ENCODE results near the gene WDR83. TPM values are rescaled to one million over a fixed set of nuclear protein-coding genes. Genes with fewer than 3 reads are reported as not detected.

Gene WDR83
- total and polyA plus RNA-seq, 2 experiments from 2014 or later: 12.5 to 18.5 TPM

DNA sequence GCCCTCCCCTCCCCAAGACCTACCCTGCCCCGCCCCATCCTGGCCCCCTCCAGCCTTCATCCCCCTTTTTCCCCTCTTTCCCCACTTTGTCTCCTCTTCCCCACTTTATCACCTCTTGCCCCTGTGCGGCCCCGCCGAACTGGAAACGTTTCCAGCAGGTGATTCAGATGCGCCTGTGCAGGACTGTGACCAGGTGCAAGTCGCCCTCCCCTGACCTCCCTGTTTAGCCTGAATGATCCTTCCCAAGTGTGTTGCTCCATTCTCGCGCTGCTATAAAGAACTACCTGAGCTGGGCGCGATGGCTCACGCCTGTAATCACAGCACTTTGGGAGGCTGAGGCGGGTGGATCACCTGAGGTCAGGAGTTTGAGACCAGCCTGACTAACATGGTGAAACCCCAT is 30.0 kb upstream of the WDR83 start (continued):
- TF ChIP-seq, protein P1, sequence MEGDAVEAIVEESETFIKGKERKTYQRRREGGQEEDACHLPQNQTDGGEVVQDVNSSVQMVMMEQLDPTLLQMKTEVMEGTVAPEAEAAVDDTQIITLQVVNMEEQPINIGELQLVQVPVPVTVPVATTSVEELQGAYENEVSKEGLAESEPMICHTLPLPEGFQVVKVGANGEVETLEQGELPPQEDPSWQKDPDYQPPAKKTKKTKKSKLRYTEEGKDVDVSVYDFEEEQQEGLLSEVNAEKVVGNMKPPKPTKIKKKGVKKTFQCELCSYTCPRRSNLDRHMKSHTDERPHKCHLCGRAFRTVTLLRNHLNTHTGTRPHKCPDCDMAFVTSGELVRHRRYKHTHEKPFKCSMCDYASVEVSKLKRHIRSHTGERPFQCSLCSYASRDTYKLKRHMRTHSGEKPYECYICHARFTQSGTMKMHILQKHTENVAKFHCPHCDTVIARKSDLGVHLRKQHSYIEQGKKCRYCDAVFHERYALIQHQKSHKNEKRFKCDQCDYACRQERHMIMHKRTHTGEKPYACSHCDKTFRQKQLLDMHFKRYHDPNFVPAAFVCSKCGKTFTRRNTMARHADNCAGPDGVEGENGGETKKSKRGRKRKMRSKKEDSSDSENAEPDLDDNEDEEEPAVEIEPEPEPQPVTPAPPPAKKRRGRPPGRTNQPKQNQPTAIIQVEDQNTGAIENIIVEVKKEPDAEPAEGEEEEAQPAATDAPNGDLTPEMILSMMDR (conservative IDR thresholded peaks at IDR 0.05; ENCODE audit: low read depth in 2 of 2): no peak
- no peak for TF ChIP-seq STAT1 (IDR thresholded peaks at IDR 0.05; ENCODE audit: unreplicated experiment)

- H4K20me1 ChIP-seq (replicated peaks; ENCODE audit: insufficient read depth): no peaks in the 10 kb centered on the region
- peaks cover 2% of the 10 kb centered on the region; the same call in 2 of the 3 replicates for H3K9me3 Mint-ChIP-seq
- H3F3A ChIP-seq (replicated peaks; ENCODE audit: low read depth): 0 out of 2 replicates have a peak, but pooled peaks cover 5% of the 10 kb centered on the region
- no peaks in the 10 kb centered on the region for H3K4me1 ChIP-seq (ENCODE audit: insufficient read depth)
- H2AFZ ChIP-seq: no peak overlapping the region
- no peaks in the 10 kb centered on the region for H3K79me2 ChIP-seq (replicated peaks; ENCODE audit: insufficient read depth)
- no peak overlapping the region for H3K4me3 Mint-ChIP-seq
- no peaks in the 10 kb centered on the region; the same call in 2 of the 3 replicates for H3K4me1 Mint-ChIP-seq
- H3K36me3 ChIP-seq (ENCODE audit: insufficient read depth): no peaks in the 10 kb centered on the region
- H3K4me3 ChIP-seq: no peak overlapping the region
- DNase-seq (ENCODE audit: low spot score) (no peak), ATAC-seq (no peak)
- no peaks in the 10 kb centered on the region; the same call in 1 of the 2 replicates for H3K9me2 ChIP-seq (ENCODE audit: insufficient read depth)
- H3K36me3 Mint-ChIP-seq (ENCODE audit: low read depth): no peaks in the 10 kb centered on the region
- H3K27ac Mint-ChIP-seq: no peak overlapping the region
- H3K27me3 ChIP-seq (ENCODE audit: insufficient read depth): no peaks in the 10 kb centered on the region
- H3K27ac ChIP-seq (ENCODE audit: low read depth): no peak overlapping the region
- no peak overlapping the region for H3K4me2 ChIP-seq
- peaks cover 18% of the 10 kb centered on the region for H3K27me3 Mint-ChIP-seq (ENCODE audit: insufficient read depth, low read depth, poor library complexity)
- TF ChIP-seq ETS1 (IDR thresholded peaks at IDR 0.05) (no peak), STAT1 (IDR thresholded peaks at IDR 0.05; ENCODE audit: unreplicated experiment) (no peak), ZNF114 (CRISPR knock-in tag; IDR thresholded peaks at IDR 0.05) (no peak), POLR2AphosphoS5 (IDR thresholded peaks at IDR 0.05; ENCODE audit: low read depth) (no peak), NANOG (IDR thresholded peaks at IDR 0.05; ENCODE audit: borderline replicate concordance) (no peak), JUNB (IDR thresholded peaks at IDR 0.05; ENCODE audit: unreplicated experiment) (no peak), ZNF331 (CRISPR knock-in tag; IDR thresholded peaks at IDR 0.05; ENCODE audit: low read depth) (no peak)
- TF ChIP-seq, protein P2, sequence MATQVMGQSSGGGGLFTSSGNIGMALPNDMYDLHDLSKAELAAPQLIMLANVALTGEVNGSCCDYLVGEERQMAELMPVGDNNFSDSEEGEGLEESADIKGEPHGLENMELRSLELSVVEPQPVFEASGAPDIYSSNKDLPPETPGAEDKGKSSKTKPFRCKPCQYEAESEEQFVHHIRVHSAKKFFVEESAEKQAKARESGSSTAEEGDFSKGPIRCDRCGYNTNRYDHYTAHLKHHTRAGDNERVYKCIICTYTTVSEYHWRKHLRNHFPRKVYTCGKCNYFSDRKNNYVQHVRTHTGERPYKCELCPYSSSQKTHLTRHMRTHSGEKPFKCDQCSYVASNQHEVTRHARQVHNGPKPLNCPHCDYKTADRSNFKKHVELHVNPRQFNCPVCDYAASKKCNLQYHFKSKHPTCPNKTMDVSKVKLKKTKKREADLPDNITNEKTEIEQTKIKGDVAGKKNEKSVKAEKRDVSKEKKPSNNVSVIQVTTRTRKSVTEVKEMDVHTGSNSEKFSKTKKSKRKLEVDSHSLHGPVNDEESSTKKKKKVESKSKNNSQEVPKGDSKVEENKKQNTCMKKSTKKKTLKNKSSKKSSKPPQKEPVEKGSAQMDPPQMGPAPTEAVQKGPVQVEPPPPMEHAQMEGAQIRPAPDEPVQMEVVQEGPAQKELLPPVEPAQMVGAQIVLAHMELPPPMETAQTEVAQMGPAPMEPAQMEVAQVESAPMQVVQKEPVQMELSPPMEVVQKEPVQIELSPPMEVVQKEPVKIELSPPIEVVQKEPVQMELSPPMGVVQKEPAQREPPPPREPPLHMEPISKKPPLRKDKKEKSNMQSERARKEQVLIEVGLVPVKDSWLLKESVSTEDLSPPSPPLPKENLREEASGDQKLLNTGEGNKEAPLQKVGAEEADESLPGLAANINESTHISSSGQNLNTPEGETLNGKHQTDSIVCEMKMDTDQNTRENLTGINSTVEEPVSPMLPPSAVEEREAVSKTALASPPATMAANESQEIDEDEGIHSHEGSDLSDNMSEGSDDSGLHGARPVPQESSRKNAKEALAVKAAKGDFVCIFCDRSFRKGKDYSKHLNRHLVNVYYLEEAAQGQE (IDR thresholded peaks at IDR 0.05; ENCODE audit: unreplicated experiment): no peak
- TF ChIP-seq, protein P1 (conservative IDR thresholded peaks at IDR 0.05; ENCODE audit: low read depth in 2 of 2): no peak
Measured at GRCh38 chr19:12638611-12639182, 27.9 kb upstream of the WDR83 start.
